Right atrium auricular region (tissue), 2 donors: ENCODE measurements around the gene DIP2A. TPM values are rescaled to one million over a fixed set of nuclear protein-coding genes. Genes with fewer than 3 reads are reported as not detected.

ENCODE experiments used
- DNase-seq: peaks from one replicate; pipeline ENCODE4 v3.0.0-alpha.2; 2019; ENCODE audit warnings: low spot score
- H3K27ac ChIP-seq, 2 donors: fragments of 200-600 bp; sonication (generic); 1 replicate in 1 of 2; 2 replicates in 1 of 2; pipeline ENCODE4 v1.5.1; 2016 to 2019
- H3K27me3 ChIP-seq, 2 donors: fragments of 200-600 bp; sonication (generic); one replicate each; pipeline versions ENCODE4 v1.5.1 to v1.6.0; 2017 to 2019
- H3K36me3 ChIP-seq: fragments of 200-600 bp; sonication (generic); one replicate; pipeline ENCODE4 v1.5.1; 2016
- H3K4me1 ChIP-seq, 2 donors: fragments of 200-600 bp; sonication (generic); one replicate each; pipeline versions ENCODE4 v1.5.1 to v1.6.0; 2017 to 2019
- H3K4me3 ChIP-seq, 2 donors: fragments of 200-600 bp; sonication (generic); 1 replicate in 1 of 2; 2 replicates in 1 of 2; pipeline ENCODE4 v1.5.1; 2017 to 2019; ENCODE audit warnings: mild to moderate bottlenecking in 1 of 2, moderate library complexity in 1 of 2
- H3K9me3 ChIP-seq, 2 donors: fragments of 200-600 bp; sonication (generic); one replicate each; pipeline ENCODE4 v1.5.1; 2019
- total RNA-seq, 2 donors: library from RNA; depleted of rRNA; stranded (reverse); fragments of >200 nt; gene quantifications; one replicate each; pipeline ENCODE4 v1.1.0, GENCODE V29; 2016
- TF ChIP-seq, protein P1 (sequence below), 2 donors: fragments of 200-600 bp; sonication (generic); IDR thresholded peaks; one replicate each; pipeline ENCODE4 v1.5.1; 2019; ENCODE audit warnings: antibody characterized with exemption in 2 of 2

Gene DIP2A
- total RNA-seq, 2 donors from 2014 or later = 18.1 to 25.9 TPM

GRCh38 chr21:46480466-46480865, 21.8 kb downstream of the DIP2A start:
- Histone ChIP-seq H3K9me3 (no peaks in the 10 kb centered on the region), H3K27me3 (no peaks in the 10 kb centered on the region), H3K36me3 (no peaks in the 10 kb centered on the region), H3K4me3 (no peak overlapping the region), H3K27ac (no peak overlapping the region), H3K4me1 (peaks cover 0 to 25% of the 10 kb centered on the region in 2 donors)
- no peak for DNase-seq
- TF ChIP-seq, protein P1, sequence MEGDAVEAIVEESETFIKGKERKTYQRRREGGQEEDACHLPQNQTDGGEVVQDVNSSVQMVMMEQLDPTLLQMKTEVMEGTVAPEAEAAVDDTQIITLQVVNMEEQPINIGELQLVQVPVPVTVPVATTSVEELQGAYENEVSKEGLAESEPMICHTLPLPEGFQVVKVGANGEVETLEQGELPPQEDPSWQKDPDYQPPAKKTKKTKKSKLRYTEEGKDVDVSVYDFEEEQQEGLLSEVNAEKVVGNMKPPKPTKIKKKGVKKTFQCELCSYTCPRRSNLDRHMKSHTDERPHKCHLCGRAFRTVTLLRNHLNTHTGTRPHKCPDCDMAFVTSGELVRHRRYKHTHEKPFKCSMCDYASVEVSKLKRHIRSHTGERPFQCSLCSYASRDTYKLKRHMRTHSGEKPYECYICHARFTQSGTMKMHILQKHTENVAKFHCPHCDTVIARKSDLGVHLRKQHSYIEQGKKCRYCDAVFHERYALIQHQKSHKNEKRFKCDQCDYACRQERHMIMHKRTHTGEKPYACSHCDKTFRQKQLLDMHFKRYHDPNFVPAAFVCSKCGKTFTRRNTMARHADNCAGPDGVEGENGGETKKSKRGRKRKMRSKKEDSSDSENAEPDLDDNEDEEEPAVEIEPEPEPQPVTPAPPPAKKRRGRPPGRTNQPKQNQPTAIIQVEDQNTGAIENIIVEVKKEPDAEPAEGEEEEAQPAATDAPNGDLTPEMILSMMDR (IDR thresholded peaks at IDR 0.05) = no peak

GRCh38 chr21:46482225-46482845, 23.6 kb downstream of the DIP2A start:
- Histone ChIP-seq H3K4me3 (no peak overlapping the region), H3K9me3 (no peaks in the 10 kb centered on the region), H3K36me3 (peaks cover 11% of the 10 kb centered on the region), H3K27me3 (no peaks in the 10 kb centered on the region), H3K4me1 (peaks cover 0 to 25% of the 10 kb centered on the region in 2 donors), H3K27ac (no peak overlapping the region)
- TF ChIP-seq, protein P1 (IDR thresholded peaks at IDR 0.05) = no peak
- DNase-seq = no peak

DNA sequence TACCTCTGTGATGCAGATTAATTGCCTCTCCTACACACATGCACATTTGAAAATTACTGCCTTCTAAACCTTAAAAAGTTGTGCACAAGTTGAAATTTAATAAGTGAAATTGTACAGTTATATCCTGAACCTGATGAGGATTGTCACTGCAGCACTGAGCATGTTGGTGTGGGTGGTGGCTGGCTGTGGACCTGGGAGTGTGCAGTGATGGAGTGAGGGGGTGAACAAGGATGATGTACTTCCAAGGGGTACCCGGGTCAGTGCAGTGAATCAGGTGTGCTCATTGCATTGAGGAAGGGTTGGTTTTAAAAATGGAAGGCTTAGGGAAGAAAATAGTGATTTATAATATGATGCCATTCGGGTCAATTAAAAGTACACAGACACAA, 24.1 kb downstream of the DIP2A start:
- H3K36me3 ChIP-seq = peaks cover 11% of the 10 kb centered on the region

GRCh38 chr21:46483300-46484295, 24.9 kb downstream of the DIP2A start:
- H3K36me3 ChIP-seq = peaks cover 11% of the 10 kb centered on the region
- TF ChIP-seq, protein P1 (IDR thresholded peaks at IDR 0.05) = no peak
- no peak for DNase-seq

More for the DNA sequence above, 24.1 kb downstream of the DIP2A start:
- H3K4me3 ChIP-seq = no peak overlapping the region
- DNase-seq = no peak
- no peaks in the 10 kb centered on the region for H3K27me3 ChIP-seq
- no peaks in the 10 kb centered on the region for H3K9me3 ChIP-seq
- H3K4me1 ChIP-seq = peaks cover 0 to 25% of the 10 kb centered on the region in 2 donors
- TF ChIP-seq, protein P1 (IDR thresholded peaks at IDR 0.05) = no peak
- H3K27ac ChIP-seq = no peak overlapping the region

GRCh38 chr21:46486481-46487126, 27.9 kb downstream of the DIP2A start:
- H3K27me3 ChIP-seq = no peaks in the 10 kb centered on the region
- DNase-seq = no peak
- H3K27ac ChIP-seq = no peak overlapping the region
- no peaks in the 10 kb centered on the region for H3K9me3 ChIP-seq
- H3K4me3 ChIP-seq = no peak overlapping the region
- peaks cover 0 to 19% of the 10 kb centered on the region in 2 donors for H3K4me1 ChIP-seq
- peaks cover 19% of the 10 kb centered on the region for H3K36me3 ChIP-seq
- TF ChIP-seq, protein P1 (IDR thresholded peaks at IDR 0.05) = no peak

More at GRCh38 chr21:46483300-46484295, 24.9 kb downstream of the DIP2A start:
- Histone ChIP-seq H3K4me1 (peaks cover 0 to 25% of the 10 kb centered on the region in 2 donors), H3K9me3 (no peaks in the 10 kb centered on the region), H3K27ac (no peak overlapping the region), H3K27me3 (no peaks in the 10 kb centered on the region), H3K4me3 (no peak overlapping the region)
